GM18907 (cell line): ENCODE measurements around the gene MME.

Experiments
- ATAC-seq: cut with Tn5 transposase; IDR thresholded peaks from one replicate; pipeline ENCODE4 v1.9.1; 2021; ENCODE audit warnings: mild to moderate bottlenecking, moderate library complexity; ENCODE audit not compliant: unreplicated experiment

MME gene

DNA sequence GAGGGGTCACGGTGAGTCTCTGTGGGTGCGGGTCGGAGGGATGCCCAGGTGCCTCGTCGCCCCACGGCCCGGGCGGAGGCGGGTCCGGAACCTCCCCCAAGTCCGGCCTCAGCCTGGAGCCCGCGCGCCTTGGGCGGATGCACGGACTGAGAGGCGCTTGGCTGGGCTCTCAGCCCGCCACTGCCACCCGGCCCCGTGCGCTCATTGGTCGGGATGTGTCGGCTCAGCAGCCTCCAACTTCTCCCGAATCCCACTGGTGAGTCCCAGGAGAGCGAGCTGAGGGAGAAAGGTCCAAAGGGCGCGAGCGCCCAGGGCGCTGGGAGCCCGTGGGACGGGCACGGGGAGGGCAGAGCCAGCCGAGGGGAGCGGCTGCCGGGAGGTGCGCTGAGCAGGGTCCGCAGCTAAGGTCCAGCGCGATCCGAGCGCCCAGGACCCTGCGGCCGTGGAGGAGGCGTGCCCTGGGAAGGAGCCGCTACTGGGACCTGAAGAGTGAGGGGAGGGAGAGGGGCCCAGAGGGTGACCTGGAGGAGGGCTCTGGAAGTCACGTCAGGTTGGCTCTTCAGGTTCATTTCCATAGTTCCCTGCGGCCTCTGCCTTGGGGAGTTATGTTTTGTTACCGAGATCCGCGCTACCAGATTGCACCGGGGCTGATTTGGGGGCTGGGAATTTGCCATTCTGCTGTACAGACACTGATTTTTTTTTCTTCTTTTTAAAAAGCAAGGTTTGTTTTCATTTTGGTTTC is at the start of gene MME:
Gene MME (plus strand): TSS at position 574 of the 742 bp plus-strand sequence. CDS start 3,849 bp downstream, outside the sequence.
- no peak for ATAC-seq

DNA sequence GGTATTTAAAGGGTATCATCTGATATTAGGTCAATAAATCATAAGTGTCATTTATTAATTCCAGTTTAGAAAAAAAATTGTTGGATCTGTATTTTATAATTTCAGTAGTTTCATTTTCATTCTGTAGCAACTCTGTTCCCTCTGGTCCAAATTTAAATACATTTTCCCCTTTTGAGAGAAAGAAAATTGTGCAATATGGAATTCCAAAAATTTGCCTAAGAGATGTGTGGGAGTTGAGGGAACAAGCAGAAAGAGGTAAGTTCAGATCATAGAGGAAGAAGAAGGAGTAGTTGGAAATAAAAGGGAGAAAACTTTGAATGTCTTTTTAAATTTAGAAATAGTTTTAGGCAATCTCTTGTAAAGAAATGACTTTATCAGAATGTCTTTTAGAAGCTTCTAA is 48.9 kb upstream of the MME start:
- ATAC-seq = no peak

DNA sequence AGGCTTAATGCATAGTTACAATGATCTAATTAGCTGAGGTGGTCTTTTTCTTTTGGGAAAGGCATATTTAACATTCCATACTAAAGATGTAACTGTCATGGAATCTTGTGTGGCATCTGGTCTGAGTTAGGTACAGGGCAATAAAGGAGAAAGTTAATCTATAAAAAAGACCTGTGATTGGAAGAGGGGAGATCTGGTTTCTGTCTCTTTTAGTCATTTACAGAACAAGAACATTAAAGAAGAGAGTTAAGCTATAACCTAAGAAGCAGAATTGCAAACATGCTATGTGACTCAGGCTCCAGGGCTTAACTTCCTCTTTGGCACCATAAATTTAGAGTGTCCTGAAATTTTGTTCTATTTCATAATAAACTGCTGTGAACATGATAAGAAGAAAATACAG is 47.2 kb upstream of the MME start:
- ATAC-seq = no peak

DNA sequence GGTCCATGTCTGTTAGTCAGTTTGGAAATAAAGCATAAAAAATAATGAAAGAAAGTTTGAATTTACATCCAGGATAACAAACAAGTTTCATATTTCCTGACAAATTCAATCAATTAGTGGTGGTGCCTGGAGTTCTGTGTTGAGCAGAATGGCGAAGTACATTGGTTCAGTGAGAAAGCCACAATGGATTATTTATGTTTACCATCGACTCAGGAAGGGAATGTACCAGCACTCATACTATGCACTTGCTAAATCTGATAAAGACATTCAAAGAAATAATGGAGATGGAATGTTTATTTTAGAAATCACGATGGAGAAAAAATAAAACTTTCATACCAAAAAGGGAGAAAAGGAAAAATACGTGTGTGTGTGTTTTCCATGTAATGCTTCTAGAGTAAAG is 45.3 kb upstream of the MME start:
- ATAC-seq = no peak

DNA sequence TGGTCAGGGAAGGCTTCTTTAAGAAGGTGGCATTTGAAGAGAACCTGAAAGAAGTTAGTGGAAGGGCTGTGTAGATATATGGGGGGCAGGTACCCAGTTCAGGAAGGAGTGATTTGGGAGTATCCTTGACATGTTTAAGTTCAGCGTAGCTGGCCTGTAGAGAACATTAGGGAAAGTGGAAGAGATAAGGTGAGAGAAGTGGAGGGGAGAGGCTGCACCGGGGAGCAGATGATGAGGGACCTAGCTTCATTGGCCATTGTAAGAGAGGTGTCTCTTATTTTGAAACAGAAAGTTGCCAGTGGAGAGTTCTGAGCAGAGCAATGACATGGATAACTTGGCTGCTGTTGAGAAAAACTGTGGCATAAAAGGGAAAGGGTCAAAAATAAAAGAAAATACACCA is 44.6 kb upstream of the MME start:
- no peak for ATAC-seq

DNA sequence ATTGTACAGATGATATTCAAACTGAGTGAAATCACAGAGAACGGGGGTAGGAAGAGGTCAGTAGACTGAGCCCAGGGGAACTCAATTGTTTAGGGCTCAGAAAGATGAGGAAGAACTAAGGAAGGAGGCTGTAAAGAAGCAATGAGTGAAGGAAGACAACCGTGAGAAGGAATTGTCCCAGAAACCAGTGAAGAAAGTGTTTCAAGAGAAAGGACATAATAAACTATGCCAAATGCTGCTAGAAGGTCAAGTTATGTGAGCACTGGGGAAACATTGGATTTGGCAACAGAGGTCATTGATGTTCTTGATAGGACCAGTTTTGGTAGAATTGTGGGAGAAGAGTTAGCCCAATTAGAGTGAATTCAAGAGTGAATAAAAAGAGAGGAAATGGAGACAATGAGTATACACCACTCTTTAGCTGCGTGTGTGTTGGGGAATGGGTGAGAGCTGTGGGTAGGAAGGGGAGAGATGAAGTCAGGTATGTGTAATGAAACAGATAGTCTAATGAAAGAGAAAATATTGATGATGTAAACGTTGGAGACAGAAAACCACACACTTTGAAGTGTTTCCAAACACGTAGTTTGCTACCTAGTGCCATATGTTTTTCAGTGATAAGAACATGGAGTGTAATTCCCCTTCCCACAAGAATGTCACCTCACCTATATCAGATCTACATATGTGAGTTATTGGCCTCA is 42.5 kb upstream of the MME start:
- no peak for ATAC-seq

DNA sequence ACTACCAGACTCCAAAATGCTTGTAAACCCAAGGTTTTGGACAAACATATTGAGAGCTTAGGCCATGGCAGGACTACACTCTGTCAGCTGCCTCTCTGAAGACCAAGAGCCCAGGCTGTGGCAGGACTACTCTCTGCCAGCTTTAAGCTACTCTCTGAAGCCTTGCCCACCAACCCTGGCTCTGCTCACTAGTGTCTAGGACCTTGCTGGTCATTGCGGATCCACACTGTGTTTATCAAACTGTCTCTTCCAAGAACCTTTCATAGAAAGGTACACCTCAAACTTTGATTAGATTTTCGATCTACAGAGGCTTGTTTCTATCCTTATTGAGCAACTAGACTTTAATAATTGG is 41.9 kb upstream of the MME start:
- ATAC-seq = no peak

DNA sequence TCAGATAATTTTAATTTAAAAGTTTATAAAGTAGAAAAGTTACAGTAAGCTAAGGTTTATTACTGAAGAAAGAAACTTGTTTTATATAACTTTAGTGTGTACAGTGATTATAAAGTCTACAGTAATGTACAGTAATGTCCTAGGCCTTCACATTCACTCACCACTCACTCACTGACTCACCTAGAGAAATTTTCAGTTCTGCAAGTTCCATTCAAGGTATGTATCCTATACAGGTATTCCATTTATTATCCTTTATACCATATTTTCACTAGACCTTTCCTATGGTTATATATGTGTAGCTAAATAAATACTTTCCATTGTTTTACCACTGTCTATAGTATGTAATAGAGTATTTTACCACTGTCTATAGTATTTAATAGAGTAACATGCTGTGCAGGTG is 33.2 kb upstream of the MME start:
- no peak for ATAC-seq

DNA sequence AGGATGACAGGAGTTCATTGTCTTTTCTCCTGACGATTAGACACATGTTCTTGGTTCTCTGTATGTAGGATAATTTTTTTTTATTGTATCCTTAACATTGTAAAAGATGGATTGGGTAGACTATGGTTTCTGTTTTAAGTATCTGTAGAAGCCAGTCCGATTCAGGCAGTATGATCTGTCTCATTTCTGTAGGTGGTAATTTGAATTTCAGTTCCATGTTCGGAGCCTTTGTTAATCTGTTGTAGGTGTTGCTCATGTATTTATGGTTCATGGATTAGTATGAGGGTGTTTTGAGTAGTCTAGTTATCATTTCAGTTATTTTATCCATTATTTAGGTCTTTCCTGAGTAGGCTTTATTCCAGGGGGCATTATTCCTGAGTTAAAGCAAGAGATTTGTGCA is 32.4 kb upstream of the MME start:
- ATAC-seq = no peak

DNA sequence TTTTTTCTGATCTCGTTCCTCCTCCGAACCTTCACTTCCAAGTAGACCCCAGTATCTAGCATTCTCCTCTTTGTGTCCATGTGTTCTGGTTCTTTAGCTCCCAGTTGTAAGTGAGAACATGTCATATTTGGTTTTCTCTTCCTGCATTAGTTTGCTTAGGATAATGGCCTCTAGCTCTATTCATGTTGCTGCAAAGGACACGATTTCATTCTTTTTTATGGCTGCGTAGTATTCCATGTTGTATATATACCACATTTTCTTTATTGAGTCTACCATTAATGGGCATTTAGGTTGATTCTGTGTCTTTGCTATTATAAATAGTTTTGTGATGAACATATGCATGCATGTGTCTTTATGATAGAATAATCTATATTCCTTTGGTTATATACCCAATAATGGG is 30.2 kb upstream of the MME start:
- ATAC-seq = no peak

DNA sequence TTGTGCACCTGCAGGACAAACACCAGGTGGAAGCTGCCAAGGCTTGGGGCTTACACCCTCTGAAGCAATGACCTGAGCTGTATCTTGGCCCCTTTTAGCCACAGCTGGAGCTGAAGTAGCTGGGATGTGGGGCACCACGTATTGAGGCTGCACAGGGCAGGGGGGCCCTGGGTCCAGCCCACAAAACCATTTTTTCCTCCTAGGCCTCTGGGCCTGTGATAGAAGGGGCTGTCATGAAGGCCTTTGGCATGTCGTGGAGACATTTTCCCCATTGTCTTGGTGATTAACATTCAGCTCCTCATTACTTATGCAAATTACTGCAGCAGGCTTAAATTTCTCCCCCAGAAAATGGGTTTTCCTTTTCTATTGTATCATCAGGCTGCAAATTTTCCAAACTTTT is 27.6 kb upstream of the MME start:
- ATAC-seq = no peak

DNA sequence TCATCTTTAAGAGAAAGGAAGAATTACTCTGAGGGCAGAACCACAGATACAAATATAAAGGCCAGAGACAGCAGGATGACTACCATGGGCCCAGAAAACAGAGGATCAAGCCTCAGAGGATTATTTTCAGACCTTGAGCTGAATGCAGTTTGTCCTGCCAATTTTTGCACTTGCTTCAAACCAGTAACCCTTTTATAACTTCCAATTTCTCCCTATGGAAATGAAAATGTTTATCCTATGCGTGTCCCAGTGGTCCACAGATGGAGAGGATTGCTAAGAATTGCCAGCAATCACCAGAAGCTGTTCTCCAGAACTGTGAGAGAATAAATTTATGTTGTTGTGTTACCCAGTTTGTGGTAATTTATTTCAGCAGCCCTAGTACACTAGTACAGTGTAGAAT is 26.4 kb upstream of the MME start:
- ATAC-seq = no peak

DNA sequence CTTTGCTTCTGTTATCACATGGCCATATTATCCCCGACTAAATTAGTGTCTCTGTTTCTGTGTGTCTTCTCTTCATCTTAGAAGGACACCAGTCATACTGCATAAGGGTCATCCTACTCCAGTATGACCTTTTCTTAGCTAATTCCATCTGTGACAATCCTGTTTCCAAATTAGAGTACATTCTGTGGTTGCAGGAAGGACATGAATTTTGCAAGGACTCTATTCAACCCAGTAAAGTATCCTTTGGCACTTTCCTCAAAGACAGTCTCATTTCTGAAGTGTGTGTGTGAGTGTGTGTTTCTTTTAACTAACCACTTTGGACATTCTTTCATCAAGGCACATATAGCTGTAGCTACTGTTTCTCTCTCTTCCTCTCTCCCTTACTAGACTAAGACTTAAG is 15.2 kb upstream of the MME start:
- ATAC-seq = no peak

DNA sequence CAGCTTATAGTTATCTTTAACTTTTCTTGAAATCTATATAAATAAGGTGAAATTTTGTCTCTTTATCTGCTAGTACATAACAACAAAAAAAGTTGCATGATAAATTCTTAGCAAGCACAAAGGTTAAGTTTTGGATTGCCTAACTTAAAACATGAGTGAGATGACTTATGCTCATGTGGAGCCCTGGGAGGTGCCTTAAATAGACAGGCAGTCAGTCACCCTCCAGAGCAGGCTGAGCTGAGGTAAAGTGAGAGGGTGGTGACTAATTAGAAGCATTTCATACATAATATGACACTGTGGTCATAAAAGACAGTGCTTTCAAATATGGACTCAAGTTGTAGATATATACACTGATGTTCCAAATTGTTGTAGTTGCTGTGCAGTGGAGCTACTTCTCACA is 14.6 kb upstream of the MME start:
- peak; percentile 49 for ATAC-seq

DNA sequence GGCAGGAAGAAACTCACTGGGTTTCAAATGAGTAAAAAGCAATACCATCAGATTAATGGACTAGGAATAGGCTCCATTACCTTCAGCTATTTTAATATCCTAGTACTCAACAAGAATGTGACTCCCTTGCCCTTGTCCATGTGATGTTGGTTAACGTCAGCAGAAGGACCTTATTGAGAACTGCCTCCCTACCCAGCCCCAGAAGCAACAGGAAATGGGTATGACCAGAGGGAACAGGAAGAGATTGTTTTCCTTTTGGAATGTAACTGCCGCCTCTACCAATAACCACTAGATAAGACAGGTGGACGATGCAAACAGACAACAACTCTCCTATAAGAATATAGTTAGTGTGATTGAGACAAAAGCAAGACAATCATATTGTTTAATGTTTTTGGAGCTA is 10.4 kb upstream of the MME start:
- no peak for ATAC-seq

DNA sequence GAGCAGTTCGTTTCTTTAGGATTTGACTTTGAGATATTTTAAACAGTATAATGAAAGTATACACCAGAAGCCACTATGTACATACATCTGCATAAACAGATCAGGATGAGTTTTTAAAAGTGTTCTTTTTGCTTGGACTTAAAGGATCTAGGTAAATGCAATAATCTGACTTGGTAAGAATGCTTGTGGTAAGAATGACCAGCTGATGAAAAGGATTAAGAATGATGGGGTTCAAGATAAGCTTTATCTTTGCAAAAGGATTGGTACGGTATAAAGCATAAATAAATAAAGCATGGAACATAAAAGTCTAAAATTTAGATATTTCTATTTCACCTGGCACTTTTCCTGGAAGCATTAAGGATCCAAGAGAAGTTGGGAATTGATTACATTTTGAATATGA is 9.8 kb upstream of the MME start:
- ATAC-seq = no peak

DNA sequence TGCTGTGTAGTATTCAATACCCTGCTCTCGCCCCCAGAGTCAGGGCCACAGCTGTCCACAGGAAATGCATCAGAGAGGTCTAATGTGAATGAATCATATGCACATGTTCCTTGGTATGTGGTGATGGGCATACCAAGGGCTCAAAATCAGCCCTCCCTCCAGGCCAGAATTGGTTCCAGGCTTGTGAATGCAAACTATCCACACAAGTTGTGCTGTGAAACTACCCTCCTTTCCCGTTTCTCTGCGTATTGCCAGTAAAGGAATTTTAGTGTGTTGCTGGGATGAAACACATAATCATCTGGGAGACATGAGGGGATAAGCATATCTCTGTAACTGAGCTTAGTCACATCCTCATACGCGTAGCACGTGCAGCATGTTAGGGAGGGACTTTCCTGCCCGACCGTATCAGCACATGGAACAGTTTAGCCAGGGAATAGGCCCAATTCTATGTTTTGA is 9.2 kb upstream of the MME start:
- ATAC-seq = no peak

DNA sequence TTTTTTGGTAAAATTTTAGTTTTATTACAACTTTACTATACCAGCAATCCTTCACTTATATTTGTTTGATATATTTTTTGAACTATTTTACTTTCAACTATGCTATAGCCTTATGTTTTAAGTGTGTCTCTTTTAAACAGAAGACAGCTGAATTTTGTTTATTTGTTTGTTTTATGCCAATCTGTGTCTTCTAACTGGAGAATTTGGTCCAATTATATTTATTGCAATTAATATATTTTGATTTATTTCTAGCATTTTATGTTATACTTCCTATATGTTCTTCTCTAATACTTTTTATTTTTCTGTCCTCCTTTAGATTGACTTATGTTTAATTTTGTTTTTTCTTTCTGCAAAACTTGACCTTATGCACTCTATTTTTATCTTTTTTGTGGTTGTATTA is 4.9 kb upstream of the MME start:
- no peak for ATAC-seq

DNA sequence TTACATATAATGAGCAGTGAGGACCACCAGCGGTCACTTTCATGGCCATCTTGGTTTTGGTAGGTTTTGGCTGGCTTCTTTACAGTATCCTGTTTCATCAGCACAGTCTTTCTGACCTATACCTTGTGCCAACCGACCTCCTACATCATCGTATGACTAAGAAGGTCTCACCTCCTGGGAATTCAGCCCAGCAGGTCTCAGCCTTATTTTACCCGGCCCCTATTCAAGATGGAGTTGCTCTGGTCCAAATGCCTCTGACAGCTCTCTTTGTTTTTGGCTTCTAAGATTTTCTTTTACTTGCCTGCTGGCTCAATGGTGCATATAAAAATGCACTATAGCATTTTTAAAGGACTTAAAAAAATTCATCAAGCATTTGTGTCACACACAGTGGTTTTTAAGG is 3.2 kb upstream of the MME start:
- ATAC-seq = no peak

DNA sequence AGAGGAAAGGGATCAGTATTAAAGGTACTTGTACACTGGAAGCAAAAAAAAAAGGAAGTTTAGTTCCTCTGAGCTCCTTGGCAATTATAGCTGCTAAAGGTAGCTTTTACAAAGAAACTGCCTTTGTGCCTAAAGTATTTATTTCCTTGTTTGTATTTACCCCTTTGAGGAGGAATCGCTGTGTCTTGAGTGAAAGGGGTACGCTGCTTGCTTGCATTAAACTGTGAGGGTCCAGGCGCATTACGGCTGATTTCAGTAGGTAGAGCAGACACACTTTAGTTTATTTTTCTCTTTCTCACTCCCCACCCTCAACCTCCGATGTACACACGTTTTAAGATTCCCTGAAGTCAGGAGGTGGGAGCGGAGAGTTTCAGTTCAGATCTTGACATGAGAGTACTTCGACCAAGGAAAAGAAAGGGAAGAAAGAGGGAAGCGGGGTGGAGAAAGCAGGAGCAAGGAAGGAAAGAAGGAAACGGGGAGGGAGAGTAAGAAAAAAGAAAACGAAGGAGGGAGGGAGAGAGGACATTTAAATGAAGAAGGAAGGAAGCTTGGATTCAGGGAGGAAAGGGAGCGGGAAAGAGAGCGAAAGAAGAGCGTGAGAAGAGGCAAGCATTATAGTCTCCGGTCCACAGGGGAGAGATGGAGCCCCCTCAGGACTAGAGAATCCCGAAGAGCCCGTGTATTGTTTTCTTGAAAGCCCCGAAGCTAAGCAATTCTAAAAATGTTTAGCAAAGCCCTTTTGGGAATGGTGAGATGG is 1.2 kb upstream of the MME start:
- ATAC-seq = no peak

DNA sequence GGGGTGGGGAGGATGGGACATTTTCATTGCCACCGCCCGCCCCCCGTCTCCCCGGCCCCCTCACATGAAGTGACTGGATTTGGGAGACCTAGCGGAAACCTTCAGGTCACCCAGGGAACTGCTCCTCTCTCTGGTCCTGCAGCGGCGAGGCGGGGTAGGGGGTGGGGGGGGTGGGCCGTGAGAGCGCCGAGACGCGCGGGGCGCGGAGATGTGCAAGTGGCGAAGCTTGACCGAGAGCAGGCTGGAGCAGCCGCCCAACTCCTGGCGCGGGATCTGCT is 712 bp upstream of the MME start:
- no peak for ATAC-seq

DNA sequence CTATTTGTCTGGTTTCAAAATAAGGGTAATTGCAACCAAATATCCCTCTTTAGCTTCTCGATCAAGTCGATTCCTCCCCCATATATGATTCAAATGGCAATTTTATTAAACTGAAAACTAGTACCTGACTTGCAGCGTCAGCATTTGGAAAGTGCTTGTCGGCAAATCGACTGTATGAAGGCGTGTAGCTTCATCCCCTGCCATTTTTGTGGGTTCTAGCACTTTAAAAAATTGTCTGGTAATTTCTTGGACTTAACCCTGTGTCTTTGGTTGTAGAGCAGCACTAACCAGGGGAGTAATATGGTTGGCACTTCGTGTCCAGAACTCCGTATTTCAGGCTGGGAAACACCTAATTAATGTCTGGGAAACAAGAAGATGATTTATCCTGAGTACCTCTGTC is 573 bp downstream of the MME start:
- ATAC-seq = no peak
